ENCODE data around the gene CYP2E1. TPM values are rescaled to one million over a fixed set of nuclear protein-coding genes. Genes with fewer than 3 reads are reported as not detected.
"Not testable (repeated sequence)": the region's sequence is repeated elsewhere in the genome, so short reads cannot be mapped to it uniquely, and the experiment has no call there.

CYP2E1 gene
- total RNA-seq, 1 donor, result 1.8 TPM

DNA sequence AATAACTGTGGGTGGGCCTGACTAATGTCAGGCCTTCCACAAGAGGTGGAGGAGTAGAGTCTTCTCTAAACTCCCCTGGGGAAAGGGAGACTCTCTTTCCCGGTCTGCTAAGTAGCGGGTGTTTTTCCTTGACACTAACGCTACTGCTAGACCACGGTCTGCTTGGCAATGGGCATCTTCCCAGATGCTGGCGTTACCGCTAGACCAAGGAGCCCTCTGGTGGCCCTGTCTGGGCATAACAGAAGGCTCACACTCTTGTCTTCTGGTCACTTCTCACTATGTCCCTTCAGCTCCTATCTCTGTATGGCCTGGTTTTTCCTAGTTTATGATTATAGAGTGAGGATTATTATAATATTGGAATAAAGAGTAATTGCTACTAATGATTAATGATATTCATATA is 29.8 kb upstream of the CYP2E1 start:
- not testable (repeated sequence) for H3K79me2 ChIP-seq (ENCODE audit: insufficient read depth, low read length); H4K20me1 ChIP-seq (ENCODE audit: insufficient read depth, low read length); H3K4me3 ChIP-seq (ENCODE audit: insufficient read depth, low read length); H3K4me2 ChIP-seq (ENCODE audit: insufficient read depth, low read length); H3K27ac ChIP-seq (ENCODE audit: low read depth, low read length); H3K9me3 ChIP-seq (ENCODE audit: low read depth, low read length); H2AFZ ChIP-seq (ENCODE audit: low read length); DNase-seq (ENCODE audit: insufficient read length, low spot score, missing footprints); H3K27me3 ChIP-seq (ENCODE audit: insufficient read depth, low read length); H3K4me1 ChIP-seq (ENCODE audit: insufficient read depth, low read length); H3K36me3 ChIP-seq (ENCODE audit: insufficient read depth, low read length)
- TF ChIP-seq, protein P1, sequence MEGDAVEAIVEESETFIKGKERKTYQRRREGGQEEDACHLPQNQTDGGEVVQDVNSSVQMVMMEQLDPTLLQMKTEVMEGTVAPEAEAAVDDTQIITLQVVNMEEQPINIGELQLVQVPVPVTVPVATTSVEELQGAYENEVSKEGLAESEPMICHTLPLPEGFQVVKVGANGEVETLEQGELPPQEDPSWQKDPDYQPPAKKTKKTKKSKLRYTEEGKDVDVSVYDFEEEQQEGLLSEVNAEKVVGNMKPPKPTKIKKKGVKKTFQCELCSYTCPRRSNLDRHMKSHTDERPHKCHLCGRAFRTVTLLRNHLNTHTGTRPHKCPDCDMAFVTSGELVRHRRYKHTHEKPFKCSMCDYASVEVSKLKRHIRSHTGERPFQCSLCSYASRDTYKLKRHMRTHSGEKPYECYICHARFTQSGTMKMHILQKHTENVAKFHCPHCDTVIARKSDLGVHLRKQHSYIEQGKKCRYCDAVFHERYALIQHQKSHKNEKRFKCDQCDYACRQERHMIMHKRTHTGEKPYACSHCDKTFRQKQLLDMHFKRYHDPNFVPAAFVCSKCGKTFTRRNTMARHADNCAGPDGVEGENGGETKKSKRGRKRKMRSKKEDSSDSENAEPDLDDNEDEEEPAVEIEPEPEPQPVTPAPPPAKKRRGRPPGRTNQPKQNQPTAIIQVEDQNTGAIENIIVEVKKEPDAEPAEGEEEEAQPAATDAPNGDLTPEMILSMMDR (IDR thresholded peaks at IDR 0.05; ENCODE audit: extremely low read depth, low read depth, low read length), result peak; percentile 44

DNA sequence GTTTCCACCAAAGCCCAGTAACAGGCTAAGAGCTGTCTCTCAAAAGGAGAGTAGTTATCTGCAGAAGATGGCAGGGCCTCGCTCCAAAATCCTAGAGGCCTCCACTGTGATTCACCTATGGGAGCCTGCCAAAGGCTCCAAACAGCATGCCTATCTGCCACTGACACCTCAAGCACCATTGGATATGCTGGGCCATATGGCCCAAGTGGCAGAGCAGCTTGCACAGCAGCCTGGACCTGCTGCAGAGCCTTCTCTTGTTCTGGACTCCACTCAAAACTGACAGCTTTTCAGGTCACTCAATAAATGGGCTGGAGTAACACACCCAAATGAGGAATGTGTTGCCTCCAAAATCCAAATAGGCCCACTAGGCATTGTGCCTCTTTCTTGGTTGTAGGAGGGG is 28.0 kb upstream of the CYP2E1 start:
- H3K79me2 ChIP-seq (ENCODE audit: insufficient read depth, low read length); H3K4me1 ChIP-seq (ENCODE audit: insufficient read depth, low read length); H3K36me3 ChIP-seq (ENCODE audit: insufficient read depth, low read length); H4K20me1 ChIP-seq (ENCODE audit: insufficient read depth, low read length); H3K4me2 ChIP-seq (ENCODE audit: insufficient read depth, low read length); DNase-seq (ENCODE audit: insufficient read length, low spot score, missing footprints); H3K9me3 ChIP-seq (ENCODE audit: low read depth, low read length); H3K27ac ChIP-seq (ENCODE audit: low read depth, low read length); H3K27me3 ChIP-seq (ENCODE audit: insufficient read depth, low read length); H2AFZ ChIP-seq (ENCODE audit: low read length); H3K4me3 ChIP-seq (ENCODE audit: insufficient read depth, low read length): not testable (repeated sequence)

DNA sequence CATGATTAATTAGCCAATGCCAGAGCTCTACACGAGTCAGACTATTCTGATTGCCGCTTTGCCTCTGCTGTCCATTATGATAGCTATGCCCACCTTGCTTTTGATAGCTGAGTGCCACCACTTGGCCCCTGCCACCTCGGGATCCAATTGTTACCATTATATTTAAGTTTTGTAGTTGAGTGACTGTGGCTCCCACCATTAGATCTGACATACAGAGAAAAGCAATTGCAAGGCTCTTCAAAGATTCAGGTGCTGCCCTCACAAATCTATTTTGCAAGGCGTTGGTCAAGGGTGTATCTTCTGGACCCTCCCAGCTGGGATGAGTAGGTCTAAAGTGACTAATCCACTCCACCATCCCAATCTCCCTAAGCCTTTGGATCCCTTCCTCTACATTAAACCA is 26.3 kb upstream of the CYP2E1 start:
- not testable (repeated sequence) for H3K4me2 ChIP-seq (ENCODE audit: insufficient read depth, low read length); H3K4me1 ChIP-seq (ENCODE audit: insufficient read depth, low read length); H4K20me1 ChIP-seq (ENCODE audit: insufficient read depth, low read length); H3K27me3 ChIP-seq (ENCODE audit: insufficient read depth, low read length); H3K27ac ChIP-seq (ENCODE audit: low read depth, low read length); H3K9me3 ChIP-seq (ENCODE audit: low read depth, low read length); H2AFZ ChIP-seq (ENCODE audit: low read length); H3K4me3 ChIP-seq (ENCODE audit: insufficient read depth, low read length); H3K36me3 ChIP-seq (ENCODE audit: insufficient read depth, low read length); H3K79me2 ChIP-seq (ENCODE audit: insufficient read depth, low read length); DNase-seq (ENCODE audit: insufficient read length, low spot score, missing footprints)

DNA sequence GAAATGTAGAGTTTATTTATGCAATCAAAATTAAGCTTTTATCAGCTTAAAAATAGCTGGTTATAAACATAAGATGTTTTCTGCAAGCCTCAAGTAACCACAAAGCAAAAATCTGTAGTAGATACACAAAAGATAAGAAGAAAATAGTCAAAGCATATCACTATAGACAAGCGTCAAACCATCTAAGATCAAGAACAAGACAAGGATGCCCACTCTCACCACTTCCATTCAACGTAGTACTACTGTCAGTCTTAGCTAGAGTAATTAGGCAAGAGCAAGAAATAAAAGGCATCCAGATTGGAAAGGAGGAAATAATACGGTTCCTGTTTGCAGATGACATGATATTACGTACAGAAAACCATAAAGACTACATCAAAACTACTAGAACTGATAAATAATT is 17.5 kb upstream of the CYP2E1 start:
- Histone ChIP-seq H3K4me3 (ENCODE audit: insufficient read depth, low read length) (no peak overlapping the region), H3K27ac (ENCODE audit: low read depth, low read length) (no peak overlapping the region), H3K79me2 (ENCODE audit: insufficient read depth, low read length) (no peaks in the 10 kb centered on the region), H3K4me1 (ENCODE audit: insufficient read depth, low read length) (no peaks in the 10 kb centered on the region), H3K36me3 (ENCODE audit: insufficient read depth, low read length) (no peaks in the 10 kb centered on the region), H3K4me2 (ENCODE audit: insufficient read depth, low read length) (no peak overlapping the region), H4K20me1 (ENCODE audit: insufficient read depth, low read length) (no peaks in the 10 kb centered on the region), H3K9me3 (ENCODE audit: low read depth, low read length) (no peaks in the 10 kb centered on the region), H3K27me3 (ENCODE audit: insufficient read depth, low read length) (no peaks in the 10 kb centered on the region), H2AFZ (ENCODE audit: low read length) (no peak overlapping the region)
- no peak for DNase-seq (ENCODE audit: insufficient read length, low spot score, missing footprints)
- TF ChIP-seq, protein P1 (IDR thresholded peaks at IDR 0.05; ENCODE audit: extremely low read depth, low read depth, low read length), result no peak

DNA sequence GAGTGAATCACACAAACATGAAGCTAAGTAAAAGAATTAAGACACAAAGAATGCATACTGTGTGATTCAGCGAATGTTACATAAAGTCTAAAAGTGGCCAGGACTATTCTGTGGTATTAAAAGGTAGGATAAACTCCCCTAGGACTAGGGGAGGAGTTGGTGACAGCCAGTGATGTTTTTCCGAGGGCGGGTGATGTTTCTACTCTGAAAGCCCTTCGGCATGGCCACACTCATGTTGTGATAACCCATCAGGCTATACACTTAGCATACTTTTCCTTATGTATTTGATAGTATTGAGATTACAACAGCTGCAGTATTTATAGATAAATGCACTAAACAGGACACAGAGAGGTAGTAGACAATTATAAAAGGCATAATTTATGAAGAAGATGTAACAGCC is 15.8 kb upstream of the CYP2E1 start:
- Histone ChIP-seq H3K36me3 (ENCODE audit: insufficient read depth, low read length) (no peaks in the 10 kb centered on the region), H3K4me3 (ENCODE audit: insufficient read depth, low read length) (no peak overlapping the region)

More for the DNA sequence above, 15.8 kb upstream of the CYP2E1 start:
- H3K27me3 ChIP-seq (ENCODE audit: insufficient read depth, low read length), result no peaks in the 10 kb centered on the region
- DNase-seq (ENCODE audit: insufficient read length, low spot score, missing footprints), result no peak
- no peak overlapping the region for H3K4me2 ChIP-seq (ENCODE audit: insufficient read depth, low read length)
- H3K27ac ChIP-seq (ENCODE audit: low read depth, low read length), result no peak overlapping the region
- H3K9me3 ChIP-seq (ENCODE audit: low read depth, low read length), result no peaks in the 10 kb centered on the region
- H3K4me1 ChIP-seq (ENCODE audit: insufficient read depth, low read length), result no peaks in the 10 kb centered on the region
- H4K20me1 ChIP-seq (ENCODE audit: insufficient read depth, low read length), result no peaks in the 10 kb centered on the region
- no peaks in the 10 kb centered on the region for H3K79me2 ChIP-seq (ENCODE audit: insufficient read depth, low read length)
- TF ChIP-seq, protein P1 (IDR thresholded peaks at IDR 0.05; ENCODE audit: extremely low read depth, low read depth, low read length), result no peak
- no peak overlapping the region for H2AFZ ChIP-seq (ENCODE audit: low read length)
